Neural cell (in vitro differentiated cells): Measurements from ENCODE around the gene SPOCK1. TPM values are rescaled to one million over a fixed set of nuclear protein-coding genes. Genes with fewer than 3 reads are reported as not detected.

ENCODE experiments used
- H2AFZ ChIP-seq: fragments of 200-600, 300-800 bp; sonication (generic), shearing (Covaris generic); 2 replicates; pipeline ENCODE4 v1.6.0; 2014; ENCODE audit warnings: low read depth, mild to moderate bottlenecking, antibody characterized with exemption, low read length, moderate library complexity
- H3F3A ChIP-seq: fragments of 200-600 bp; shearing (Covaris generic); 2 replicates; pipeline ENCODE4 v1.6.1; 2016; ENCODE audit warnings: mild to moderate bottlenecking, moderate library complexity, mixed read lengths, antibody characterized with exemption, low read length; ENCODE audit not compliant: insufficient read depth, poor library complexity, severe bottlenecking
- H3K27ac ChIP-seq: fragments of 200-600, 300-800 bp; sonication (generic), shearing (Covaris generic); 2 replicates; pipeline ENCODE4 v1.5.1; 2014; ENCODE audit warnings: mild to moderate bottlenecking, low read length, moderate library complexity
- H3K27me3 ChIP-seq: fragments of 300-800, 200-600 bp; sonication (generic), shearing (Covaris generic); 2 replicates; pipeline ENCODE4 v1.6.0; 2014; ENCODE audit warnings: mild to moderate bottlenecking, low read depth, low read length, moderate library complexity; ENCODE audit not compliant: insufficient read depth
- H3K36me3 ChIP-seq: fragments of 300-800, 200-600 bp; sonication (generic), shearing (Covaris generic); 2 replicates; pipeline ENCODE4 v1.5.1; 2014; ENCODE audit warnings: mild to moderate bottlenecking, antibody characterized with exemption, low read length, moderate library complexity; ENCODE audit not compliant: insufficient read depth
- H3K4me2 ChIP-seq: fragments of 300-800, 200-600 bp; sonication (generic), shearing (Covaris generic); 2 replicates; pipeline ENCODE4 v1.6.0; 2014; ENCODE audit warnings: mild to moderate bottlenecking, low read length
- H3K4me3 ChIP-seq: fragments of 300-800, 200-600 bp; sonication (generic), shearing (Covaris generic); 2 replicates; pipeline ENCODE4 v1.5.1; 2014; ENCODE audit warnings: mild to moderate bottlenecking, low read length, moderate library complexity
- H3K79me2 ChIP-seq: fragments of 200-600 bp; shearing (Covaris generic); replicated peaks from 2 replicates; pipeline ENCODE4 v1.6.0; 2014; ENCODE audit warnings: mild to moderate bottlenecking, low read length, moderate library complexity; ENCODE audit not compliant: insufficient read depth
- H3K9ac ChIP-seq: fragments of 300-800, 200-600 bp; sonication (generic), shearing (Covaris generic); 2 replicates; pipeline ENCODE4 v1.6.1; 2016; ENCODE audit warnings: mild to moderate bottlenecking, low read length, mixed read lengths
- H3K9me2 ChIP-seq: fragments of 200-600 bp; shearing (Covaris generic); 2 replicates; pipeline ENCODE4 v1.6.1; 2016; ENCODE audit warnings: mild to moderate bottlenecking, low read length, mixed read lengths; ENCODE audit not compliant: insufficient read depth
- H3K9me3 ChIP-seq: fragments of 200-600, 300-800 bp; sonication (generic), shearing (Covaris generic); 2 replicates; pipeline ENCODE4 v1.6.1; 2016; ENCODE audit warnings: mild to moderate bottlenecking, mixed run types, low read length, moderate library complexity, mixed read lengths
- H4K20me1 ChIP-seq: fragments of 200-600 bp; shearing (Covaris generic); 2 replicates; pipeline ENCODE4 v1.6.1; 2016; ENCODE audit warnings: mild to moderate bottlenecking, mixed run types; ENCODE audit not compliant: insufficient read depth
- EP300 ChIP-seq: fragments of 450-650 bp; conservative IDR thresholded peaks from 2 replicates; pipeline ENCODE4 v1.6.1; 2014; ENCODE audit warnings: antibody characterized with exemption, mild to moderate bottlenecking, moderate library complexity; ENCODE audit not compliant: poor library complexity, severe bottlenecking
- EZH2 ChIP-seq: fragments of 200-600, 300-800 bp; shearing (Covaris generic), sonication (generic); IDR thresholded peaks from 2 replicates; pipeline ENCODE4 v1.6.1; 2014; ENCODE audit warnings: antibody characterized with exemption, low read length, borderline replicate concordance, mild to moderate bottlenecking; ENCODE audit not compliant: insufficient read depth, poor library complexity, severe bottlenecking
- MXI1 ChIP-seq: fragments of 450-650 bp; conservative IDR thresholded peaks from 2 replicates; pipeline ENCODE4 v1.6.1; 2014; ENCODE audit warnings: antibody characterized with exemption, mild to moderate bottlenecking; ENCODE audit not compliant: poor library complexity, severe bottlenecking
- POLR2AphosphoS5 ChIP-seq: IDR thresholded peaks from 2 replicates; pipeline ENCODE4 v1.6.1; 2012
- RAD21 ChIP-seq: fragments of 450-650 bp; conservative IDR thresholded peaks from 2 replicates; pipeline ENCODE4 v1.6.1; 2014; ENCODE audit warnings: antibody characterized with exemption, mild to moderate bottlenecking, moderate library complexity
- SMC3 ChIP-seq: fragments of 450-650 bp; conservative IDR thresholded peaks from 2 replicates; pipeline ENCODE4 v1.6.1; 2014; ENCODE audit warnings: antibody characterized with exemption, mild to moderate bottlenecking, moderate library complexity; ENCODE audit not compliant: poor library complexity
- TAF1 ChIP-seq: IDR thresholded peaks from 2 replicates; pipeline ENCODE4 v1.6.1; 2012; ENCODE audit warnings: low read depth
- polyA plus RNA-seq: library from polyadenylated mRNA; depleted of rRNA; stranded (reverse); fragments of >200 nt; gene quantifications from 2 replicates; pipeline ENCODE4 v1.2.3, GENCODE V29; 2014
- TF ChIP-seq, protein P1 (sequence below): fragments of 450-650 bp; IDR thresholded peaks from 2 replicates; pipeline ENCODE4 v1.5.1; 2014; ENCODE audit warnings: antibody characterized with exemption, mild to moderate bottlenecking, moderate library complexity; ENCODE audit not compliant: poor library complexity, severe bottlenecking
- TF ChIP-seq, protein P2 (sequence below): IDR thresholded peaks from 2 replicates; pipeline ENCODE4 v1.6.1; 2012; ENCODE audit warnings: borderline replicate concordance

SPOCK1 gene
- polyA plus RNA-seq, 1 donor from 2014 or later: 33.6 TPM

DNA sequence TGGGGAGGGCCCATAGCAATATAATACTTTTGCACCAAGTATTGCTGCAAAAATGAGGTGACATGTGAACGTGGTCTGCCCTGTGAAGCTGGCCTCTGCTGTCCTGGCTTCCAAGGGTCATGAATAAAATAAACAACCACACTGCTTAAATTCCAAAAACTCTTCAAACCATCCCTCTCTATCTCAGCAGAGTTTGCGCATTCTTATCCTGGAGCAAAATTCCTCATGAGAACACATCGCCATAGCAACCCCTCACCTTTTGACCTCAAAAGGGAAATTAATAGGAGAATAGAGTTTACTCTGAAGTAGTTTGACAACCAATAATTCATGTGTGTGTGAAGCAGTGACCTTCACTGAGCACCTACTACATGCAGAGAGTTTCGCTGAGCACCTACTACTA lies 342.9 kb downstream of the SPOCK1 start:
- no peak for TF ChIP-seq EP300
- TF ChIP-seq RAD21: no peak
- TF ChIP-seq EZH2: no peak
- TF ChIP-seq, protein P1, sequence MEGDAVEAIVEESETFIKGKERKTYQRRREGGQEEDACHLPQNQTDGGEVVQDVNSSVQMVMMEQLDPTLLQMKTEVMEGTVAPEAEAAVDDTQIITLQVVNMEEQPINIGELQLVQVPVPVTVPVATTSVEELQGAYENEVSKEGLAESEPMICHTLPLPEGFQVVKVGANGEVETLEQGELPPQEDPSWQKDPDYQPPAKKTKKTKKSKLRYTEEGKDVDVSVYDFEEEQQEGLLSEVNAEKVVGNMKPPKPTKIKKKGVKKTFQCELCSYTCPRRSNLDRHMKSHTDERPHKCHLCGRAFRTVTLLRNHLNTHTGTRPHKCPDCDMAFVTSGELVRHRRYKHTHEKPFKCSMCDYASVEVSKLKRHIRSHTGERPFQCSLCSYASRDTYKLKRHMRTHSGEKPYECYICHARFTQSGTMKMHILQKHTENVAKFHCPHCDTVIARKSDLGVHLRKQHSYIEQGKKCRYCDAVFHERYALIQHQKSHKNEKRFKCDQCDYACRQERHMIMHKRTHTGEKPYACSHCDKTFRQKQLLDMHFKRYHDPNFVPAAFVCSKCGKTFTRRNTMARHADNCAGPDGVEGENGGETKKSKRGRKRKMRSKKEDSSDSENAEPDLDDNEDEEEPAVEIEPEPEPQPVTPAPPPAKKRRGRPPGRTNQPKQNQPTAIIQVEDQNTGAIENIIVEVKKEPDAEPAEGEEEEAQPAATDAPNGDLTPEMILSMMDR: no peak
- TF ChIP-seq TAF1: no peak
- no peak for TF ChIP-seq POLR2AphosphoS5
- TF ChIP-seq, protein P2, sequence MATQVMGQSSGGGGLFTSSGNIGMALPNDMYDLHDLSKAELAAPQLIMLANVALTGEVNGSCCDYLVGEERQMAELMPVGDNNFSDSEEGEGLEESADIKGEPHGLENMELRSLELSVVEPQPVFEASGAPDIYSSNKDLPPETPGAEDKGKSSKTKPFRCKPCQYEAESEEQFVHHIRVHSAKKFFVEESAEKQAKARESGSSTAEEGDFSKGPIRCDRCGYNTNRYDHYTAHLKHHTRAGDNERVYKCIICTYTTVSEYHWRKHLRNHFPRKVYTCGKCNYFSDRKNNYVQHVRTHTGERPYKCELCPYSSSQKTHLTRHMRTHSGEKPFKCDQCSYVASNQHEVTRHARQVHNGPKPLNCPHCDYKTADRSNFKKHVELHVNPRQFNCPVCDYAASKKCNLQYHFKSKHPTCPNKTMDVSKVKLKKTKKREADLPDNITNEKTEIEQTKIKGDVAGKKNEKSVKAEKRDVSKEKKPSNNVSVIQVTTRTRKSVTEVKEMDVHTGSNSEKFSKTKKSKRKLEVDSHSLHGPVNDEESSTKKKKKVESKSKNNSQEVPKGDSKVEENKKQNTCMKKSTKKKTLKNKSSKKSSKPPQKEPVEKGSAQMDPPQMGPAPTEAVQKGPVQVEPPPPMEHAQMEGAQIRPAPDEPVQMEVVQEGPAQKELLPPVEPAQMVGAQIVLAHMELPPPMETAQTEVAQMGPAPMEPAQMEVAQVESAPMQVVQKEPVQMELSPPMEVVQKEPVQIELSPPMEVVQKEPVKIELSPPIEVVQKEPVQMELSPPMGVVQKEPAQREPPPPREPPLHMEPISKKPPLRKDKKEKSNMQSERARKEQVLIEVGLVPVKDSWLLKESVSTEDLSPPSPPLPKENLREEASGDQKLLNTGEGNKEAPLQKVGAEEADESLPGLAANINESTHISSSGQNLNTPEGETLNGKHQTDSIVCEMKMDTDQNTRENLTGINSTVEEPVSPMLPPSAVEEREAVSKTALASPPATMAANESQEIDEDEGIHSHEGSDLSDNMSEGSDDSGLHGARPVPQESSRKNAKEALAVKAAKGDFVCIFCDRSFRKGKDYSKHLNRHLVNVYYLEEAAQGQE: no peak
- TF ChIP-seq SMC3: no peak
- TF ChIP-seq MXI1: no peak
- Histone ChIP-seq H3K9me2 (no peaks in the 10 kb centered on the region), H3K4me3 (no peak overlapping the region), H3F3A (no peaks in the 10 kb centered on the region), H3K79me2 (no peaks in the 10 kb centered on the region), H3K9ac (no peak overlapping the region), H3K36me3 (no peaks in the 10 kb centered on the region), H3K27ac (no peak overlapping the region), H3K27me3 (no peaks in the 10 kb centered on the region), H3K9me3 (no peaks in the 10 kb centered on the region), H2AFZ (no peak overlapping the region), H4K20me1 (no peaks in the 10 kb centered on the region), H3K4me2 (no peak overlapping the region)

DNA sequence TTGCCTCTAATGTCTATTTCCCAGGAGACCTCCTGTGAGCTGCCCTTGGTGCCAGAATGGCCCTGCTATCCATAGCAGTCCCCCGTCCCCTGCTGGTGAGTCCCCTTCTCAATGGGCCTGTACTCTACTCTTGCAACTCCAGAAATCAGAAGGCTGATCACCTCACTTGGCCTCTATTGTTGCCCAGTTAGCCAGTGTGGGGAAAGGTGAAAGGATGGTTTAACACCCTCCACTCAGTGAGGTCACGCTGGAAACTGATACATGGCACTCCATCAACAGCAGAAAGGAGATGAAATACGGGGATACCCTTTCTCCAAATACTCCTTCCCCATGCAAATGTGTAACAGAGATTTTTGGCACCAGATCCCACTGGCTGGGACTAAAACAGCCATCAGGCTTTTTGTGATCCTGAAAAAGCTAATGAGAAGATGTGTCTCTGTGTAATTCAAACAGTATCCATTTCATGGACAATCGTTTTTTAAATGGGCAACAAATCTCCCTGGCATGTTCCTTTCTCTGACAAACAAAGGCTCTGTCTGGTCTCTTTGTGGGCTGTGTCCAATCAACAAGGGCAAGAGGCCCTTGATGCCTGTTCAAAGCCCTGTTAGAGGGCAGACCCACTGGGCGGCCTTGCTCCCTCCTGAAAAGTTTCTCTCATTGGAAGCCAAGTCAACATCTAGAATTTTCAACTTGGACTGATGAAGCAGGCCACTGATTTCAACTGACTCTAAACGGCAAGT lies 343.7 kb downstream of the SPOCK1 start:
- Histone ChIP-seq H3K36me3 (no peaks in the 10 kb centered on the region), H3K27me3 (no peaks in the 10 kb centered on the region), H3K9me3 (no peaks in the 10 kb centered on the region), H3K9ac (no peak overlapping the region), H3K4me2 (no peak overlapping the region), H3K27ac (no peak overlapping the region), H3K9me2 (no peaks in the 10 kb centered on the region), H3K79me2 (no peaks in the 10 kb centered on the region), H4K20me1 (no peaks in the 10 kb centered on the region), H2AFZ (no peak overlapping the region), H3F3A (no peaks in the 10 kb centered on the region), H3K4me3 (no peak overlapping the region)
- TF ChIP-seq, protein P2: no peak
- TF ChIP-seq SMC3: no peak
- TF ChIP-seq, protein P1: no peak
- no peak for TF ChIP-seq POLR2AphosphoS5
- TF ChIP-seq EZH2: no peak
- no peak for TF ChIP-seq TAF1
- TF ChIP-seq RAD21: no peak
- TF ChIP-seq MXI1: no peak
- no peak for TF ChIP-seq EP300
